ENCODE measurements around the gene CXCL14. TPM values are rescaled to one million over a fixed set of nuclear protein-coding genes. Genes with fewer than 3 reads are reported as not detected.

The CXCL14 gene
- total and polyA plus RNA-seq, 2 donors (not counting 1 experiment from before 2014, with no cell fraction given), result not detected

DNA sequence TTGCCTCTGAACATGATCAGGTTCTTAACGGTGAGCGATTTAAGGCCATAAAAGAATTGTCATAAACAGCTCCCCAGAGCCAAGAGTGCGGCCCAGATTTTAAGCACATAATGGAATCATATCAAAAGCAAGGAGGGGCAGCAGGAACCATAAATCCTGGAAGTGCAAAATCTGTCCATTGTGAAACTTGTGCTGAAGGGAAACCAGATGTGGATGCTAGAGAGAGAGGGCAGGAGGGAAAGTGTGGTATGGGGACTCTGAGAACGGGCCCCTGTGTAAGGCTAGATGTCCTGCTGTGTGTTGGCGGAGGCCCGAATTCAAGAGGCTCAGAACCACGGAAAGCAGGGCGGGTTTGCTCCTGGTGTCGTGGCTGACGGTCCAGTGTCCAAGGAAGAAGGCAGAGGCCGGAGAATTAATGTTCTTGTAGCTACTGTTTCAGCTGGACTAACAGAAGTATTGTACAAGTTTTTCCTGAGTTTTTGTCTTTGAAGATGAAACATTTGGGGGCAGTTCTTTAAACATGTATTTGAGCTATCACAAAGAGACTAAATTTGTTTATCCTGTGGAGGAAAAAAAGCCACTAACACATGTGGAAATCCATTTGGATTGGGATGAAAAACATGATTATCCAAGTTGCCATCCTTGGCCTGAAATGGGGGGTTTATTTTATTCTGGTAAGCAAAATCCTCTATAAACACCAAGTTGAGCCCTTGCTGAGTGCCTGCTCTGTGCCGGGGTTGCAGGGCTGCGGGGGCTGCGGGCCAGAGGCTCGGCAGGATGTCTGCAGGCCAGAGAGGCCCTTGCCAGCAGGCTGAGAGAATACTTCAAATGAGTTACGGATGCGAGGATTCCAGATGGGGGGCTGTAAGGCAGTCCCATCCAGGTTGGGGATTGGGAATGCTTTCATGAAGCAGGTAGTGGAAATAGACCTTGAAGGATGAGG, 9.2 kb upstream of the CXCL14 start:
- Mint-ChIP-seq H3K27me3 (peaks cover 16% of the 10 kb centered on the region), H3K4me1 (no peaks in the 10 kb centered on the region), H3K4me3 (no peak overlapping the region), H3K27ac (no peak overlapping the region), H3K9me3 (ENCODE audit: insufficient read depth) (no peaks in the 10 kb centered on the region)
- peaks cover 0 to 3% (median 0%) of the 10 kb centered on the region in 3 donors for H3K9me3 ChIP-seq (ENCODE audit: control extremely low read depth in 1 of 3, control insufficient read depth in 2 of 3, insufficient read depth in 1 of 3, low read length in 2 of 3)
- no peak overlapping the region for H2AFZ ChIP-seq (ENCODE audit: insufficient read depth, low read depth, low read length, poor library complexity, severe bottlenecking)
- ATAC-seq (ENCODE audit: low read depth) (no peak), DNase-seq (no peak)
- no peak overlapping the region for H3K27ac ChIP-seq (ENCODE audit: low read length in 2 of 2)
- intact Hi-C loops (cut with micrococcal nuclease), result no loop called here
- TF ChIP-seq CTCF (IDR thresholded peaks at IDR 0.05) (no peak), EZH2 (IDR thresholded peaks at IDR 0.05; ENCODE audit: borderline replicate concordance, insufficient read depth, low read depth, low read length, poor library complexity, severe bottlenecking) (no peak)
- no peaks in the 10 kb centered on the region for H3K79me2 ChIP-seq (ENCODE audit: control insufficient read depth, insufficient read depth, low read length)
- peaks cover 0 to 7% (median 3%) of the 10 kb centered on the region in 4 experiments for H3K27me3 ChIP-seq (replicated peaks in 1 of 4; ENCODE audit: control extremely low read depth in 1 of 4, control insufficient read depth in 3 of 4, insufficient read depth in 4 of 4, low read length in 3 of 4)
- ChIA-PET CTCF (no interaction called here), POLR2A (no interaction called here)
- H4K20me1 ChIP-seq (ENCODE audit: control insufficient read depth, insufficient read depth, low read length, poor library complexity, severe bottlenecking), result no peaks in the 10 kb centered on the region
- H3K4me2 ChIP-seq (replicated peaks; ENCODE audit: low read depth, low read length, poor library complexity, severe bottlenecking), result no peak overlapping the region
- H3K36me3 ChIP-seq (replicated peaks in 1 of 2; ENCODE audit: control extremely low read depth in 1 of 2, control insufficient read depth in 1 of 2, extremely low read depth in 1 of 2, insufficient read depth in 2 of 2, low read length in 1 of 2), result no peaks in the 10 kb centered on the region
- no peaks in the 10 kb centered on the region for H3K4me1 ChIP-seq (ENCODE audit: control insufficient read depth in 2 of 2, insufficient read depth in 2 of 2, low read length in 2 of 2)
- H3K4me3 ChIP-seq (ENCODE audit: control extremely low read depth in 1 of 5, extremely low read depth in 1 of 5, insufficient read depth in 1 of 5, low read depth in 2 of 5, low read length in 4 of 5), result no peak overlapping the region
- WGBS (ENCODE audit: insufficient coverage), result 86% methylated on average over 17 of the region's 17 CpGs
- H3K9ac ChIP-seq (ENCODE audit: low read length), result no peak overlapping the region

- Histone ChIP-seq H3K9ac (ENCODE audit: low read length) (no peak overlapping the region), H3K4me3 (ENCODE audit: control extremely low read depth in 1 of 5, extremely low read depth in 1 of 5, insufficient read depth in 1 of 5, low read depth in 2 of 5, low read length in 4 of 5) (no peak overlapping the region), H3K27me3 (replicated peaks in 1 of 4; ENCODE audit: control extremely low read depth in 1 of 4, control insufficient read depth in 3 of 4, insufficient read depth in 4 of 4, low read length in 3 of 4) (peaks cover 0 to 7% (median 4%) of the 10 kb centered on the region in 4 experiments), H3K9me3 (ENCODE audit: control extremely low read depth in 1 of 3, control insufficient read depth in 2 of 3, insufficient read depth in 1 of 3, low read length in 2 of 3) (peaks cover 0 to 3% (median 0%) of the 10 kb centered on the region in 3 donors), H3K36me3 (replicated peaks in 1 of 2; ENCODE audit: control extremely low read depth in 1 of 2, control insufficient read depth in 1 of 2, extremely low read depth in 1 of 2, insufficient read depth in 2 of 2, low read length in 1 of 2) (no peaks in the 10 kb centered on the region), H3K79me2 (ENCODE audit: control insufficient read depth, insufficient read depth, low read length) (no peaks in the 10 kb centered on the region), H3K4me1 (ENCODE audit: control insufficient read depth in 2 of 2, insufficient read depth in 2 of 2, low read length in 2 of 2) (no peaks in the 10 kb centered on the region), H3K4me2 (replicated peaks; ENCODE audit: low read depth, low read length, poor library complexity, severe bottlenecking) (no peak overlapping the region), H3K27ac (ENCODE audit: low read length in 2 of 2) (no peak overlapping the region), H4K20me1 (ENCODE audit: control insufficient read depth, insufficient read depth, low read length, poor library complexity, severe bottlenecking) (no peaks in the 10 kb centered on the region), H2AFZ (ENCODE audit: insufficient read depth, low read depth, low read length, poor library complexity, severe bottlenecking) (no peak overlapping the region)
- Mint-ChIP-seq H3K4me1 (no peaks in the 10 kb centered on the region), H3K27ac (no peak overlapping the region), H3K4me3 (no peak overlapping the region), H3K9me3 (ENCODE audit: insufficient read depth) (no peaks in the 10 kb centered on the region), H3K27me3 (peaks cover 37% of the 10 kb centered on the region)
- POLR2A ChIA-PET, result no interaction called here
- TF ChIP-seq EZH2 (IDR thresholded peaks at IDR 0.05; ENCODE audit: borderline replicate concordance, insufficient read depth, low read depth, low read length, poor library complexity, severe bottlenecking) (no peak), CTCF (IDR thresholded peaks at IDR 0.05) (no peak)
- DNase-seq (no peak), ATAC-seq (ENCODE audit: low read depth) (no peak)
- intact Hi-C loops (cut with micrococcal nuclease), result no loop called here
- CTCF ChIA-PET, result no interaction called here
- 94% methylated on average over 6 of the region's 6 CpGs for WGBS (ENCODE audit: insufficient coverage)
Observed at GRCh38 chr5:135584918-135585317, 6.1 kb upstream of the CXCL14 start.

All from B cell (primary cell).